GM12892 (cell line): Measurements from ENCODE around the gene RGS11. TPM values are rescaled to one million over a fixed set of nuclear protein-coding genes. Genes with fewer than 3 reads are reported as not detected.
A peak's percentile ranks its signal among the peaks of the same experiment; 100 is the strongest.

ENCODE experiments used
- DNase-seq: peaks from one replicate; pipeline ENCODE4 v3.0.0; 2011; ENCODE audit not compliant: insufficient read length
- FAIRE-seq: peaks from 2 replicates; lab custom pipeline; 2011; peaks lifted over from hg19 to GRCh38; lab: Jason Lieb, UNC
- POLR2A ChIP-seq: IDR thresholded peaks from 2 replicates; pipeline ENCODE4 v1.6.1; 2011; ENCODE audit warnings: low read depth, low read length, control low read depth
- POLR2AphosphoS5 ChIP-seq: IDR thresholded peaks from 2 replicates; pipeline ENCODE4 v1.6.1; 2011; ENCODE audit warnings: low read depth, low read length, control low read depth
- TAF1 ChIP-seq: IDR thresholded peaks from 2 replicates; pipeline ENCODE4 v1.6.1; 2011; ENCODE audit warnings: low read depth, mild to moderate bottlenecking, control low read depth, low read length, borderline replicate concordance
- polyA plus RNA-seq: library from polyadenylated mRNA; unstranded; fragments of >200 nt; gene quantifications from one replicate; pipeline ENCODE4 v1.2.1, GENCODE V29; 2012; ENCODE audit warnings: missing spikeins, inconsistent platforms; ENCODE audit not compliant: missing spikeins

RGS11 gene
- polyA plus RNA-seq: 0.08 TPM

GRCh38 chr16:275786-276232, at the start of gene RGS11:
RGS11 (minus strand) TSS chr16:275944; CDS start chr16:275911, 33 bp downstream.
- FAIRE-seq (no peak), DNase-seq (no peak)
- TF ChIP-seq POLR2AphosphoS5: no peak
- no peak for TF ChIP-seq POLR2A
- no peak for TF ChIP-seq TAF1

GRCh38 chr16:324451-325334, 48.9 kb upstream of the RGS11 start:
- TF ChIP-seq TAF1: 0 out of 2 replicates have a peak, but pooled peaks have one; percentile 4
- TF ChIP-seq POLR2AphosphoS5: no peak
- FAIRE-seq (peak; percentile 95), DNase-seq (peak; percentile 57)

- FAIRE-seq (no peak), DNase-seq (no peak)
- TF ChIP-seq TAF1: no peak
- TF ChIP-seq POLR2AphosphoS5: no peak
- no peak for TF ChIP-seq POLR2A
Measured at GRCh38 chr16:324201-324450, 48.4 kb upstream of the RGS11 start.

GRCh38 chr16:322476-323143, 46.9 kb upstream of the RGS11 start:
- DNase-seq: no peak
- TF ChIP-seq POLR2A: no peak
- no peak for TF ChIP-seq TAF1
- TF ChIP-seq POLR2AphosphoS5: no peak
- no peak for FAIRE-seq

- no peak for DNase-seq
- no peak for FAIRE-seq
- TF ChIP-seq POLR2A (no peak), TAF1 (no peak), POLR2AphosphoS5 (no peak)
Measured at GRCh38 chr16:321532-321931, 45.8 kb upstream of the RGS11 start.

- TF ChIP-seq POLR2A (no peak), POLR2AphosphoS5 (no peak), TAF1 (no peak)
- no peak for DNase-seq
- FAIRE-seq: no peak
Measured at GRCh38 chr16:320206-320605, 44.5 kb upstream of the RGS11 start.

GRCh38 chr16:318628-319027, 42.9 kb upstream of the RGS11 start:
- FAIRE-seq (no peak), DNase-seq (no peak)
- TF ChIP-seq TAF1 (no peak), POLR2AphosphoS5 (no peak), POLR2A (no peak)

- TF ChIP-seq TAF1 (no peak), POLR2AphosphoS5 (no peak), POLR2A (no peak)
- no peak for FAIRE-seq
- no peak for DNase-seq
Measured at GRCh38 chr16:317583-317982, 41.8 kb upstream of the RGS11 start.

GRCh38 chr16:316741-317464, 41.2 kb upstream of the RGS11 start:
- TF ChIP-seq POLR2A (no peak), POLR2AphosphoS5 (no peak), TAF1 (no peak)
- DNase-seq (no peak), FAIRE-seq (no peak)

- TF ChIP-seq POLR2A: no peak
- no peak for TF ChIP-seq POLR2AphosphoS5
- no peak for TF ChIP-seq TAF1
- DNase-seq: no peak
- no peak for FAIRE-seq
Measured at GRCh38 chr16:314795-315299, 39.1 kb upstream of the RGS11 start.

- FAIRE-seq (no peak), DNase-seq (no peak)
- TF ChIP-seq POLR2AphosphoS5 (no peak), TAF1 (no peak), POLR2A (no peak)
Measured at GRCh38 chr16:314351-314750, 38.6 kb upstream of the RGS11 start.
